SK-N-SH (cell line): ENCODE data around the gene CD63. TPM values are rescaled to one million over a fixed set of nuclear protein-coding genes. Genes with fewer than 3 reads are reported as not detected.

Source experiments
- CTCF ChIA-PET: fragments of 300-600, 350-600 bp; formaldehyde crosslinking; extraction: SDS; loops from one replicate; lab custom pipeline; 2021; lab: Yijun Ruan, JAX
- POLR2A ChIA-PET: fragments of 350-600 bp; sonication (Branson Sonifier 250); formaldehyde crosslinking; extraction: SDS; loops from one replicate; lab custom pipeline; 2020; ENCODE audit warnings: antibody characterized with exemption, inconsistent platforms; lab: Yijun Ruan, JAX
- DNase-seq: peaks from one replicate; pipeline ENCODE4 v3.0.0; 2012
- H2AFZ ChIP-seq: fragments of 200-600 bp; sonication (generic); 2 replicates; pipeline ENCODE4 v1.8.1; 2016; ENCODE audit warnings: antibody characterized with exemption, mild to moderate bottlenecking, low read depth
- H3F3A ChIP-seq: fragments of 200-600 bp; sonication (generic); replicated peaks from 2 replicates; pipeline ENCODE3; 2016; ENCODE audit warnings: antibody characterized with exemption, mild to moderate bottlenecking; ENCODE audit not compliant: insufficient read depth
- H3K27ac ChIP-seq, 2 experiments: fragments of 200-500 bp in 1 of 2; fragments of 200-600 bp in 1 of 2; sonication (Bioruptor generic) in 1 of 2; sonication (generic), shearing (Covaris generic) in 1 of 2; 2 replicates each; pipeline versions ENCODE4 v1.5.1 to v1.6.1; 2014 to 2016; ENCODE audit warnings: low read depth in 2 of 2, inconsistent platforms in 1 of 2, low read length in 1 of 2, mild to moderate bottlenecking in 1 of 2, mixed read lengths in 1 of 2
- H3K27me3 ChIP-seq: fragments of 200-600 bp; sonication (generic), shearing (Covaris generic); 2 replicates; pipeline ENCODE4 v1.6.1; 2016; ENCODE audit warnings: mixed run types; ENCODE audit not compliant: insufficient read depth
- H3K36me3 ChIP-seq, 2 experiments: fragments of 200-500 bp in 1 of 2; fragments of 200-600 bp in 1 of 2; sonication (Bioruptor generic) in 1 of 2; sonication (generic) in 1 of 2; replicated peaks in 1 of 2; 2 replicates each; pipeline versions ENCODE3 to v1.5.1; 2014 to 2016; ENCODE audit warnings: low read length in 1 of 2, mild to moderate bottlenecking in 1 of 2; ENCODE audit not compliant: insufficient read depth in 2 of 2, control insufficient read depth in 1 of 2
- H3K4me1 ChIP-seq, 2 experiments: fragments of 200-500 bp in 1 of 2; fragments of 200-600 bp in 1 of 2; sonication (Bioruptor generic) in 1 of 2; sonication (generic), shearing (Covaris generic) in 1 of 2; 2 replicates each; pipeline versions ENCODE4 v1.5.1 to v1.6.1; 2014 to 2016; ENCODE audit warnings: low read depth in 1 of 2, low read length in 1 of 2, mixed run types in 1 of 2; ENCODE audit not compliant: insufficient read depth in 2 of 2, control insufficient read depth in 1 of 2
- H3K4me2 ChIP-seq: fragments of 200-600 bp; sonication (generic), shearing (Covaris generic); 2 replicates; pipeline ENCODE4 v1.6.1; 2017; ENCODE audit warnings: mixed run types
- H3K4me3 ChIP-seq, 2 experiments: fragments of 200-500 bp in 1 of 2; fragments of 200-600 bp in 1 of 2; sonication (Bioruptor generic) in 1 of 2; sonication (generic), shearing (Covaris generic) in 1 of 2; 2 replicates each; pipeline versions ENCODE4 v1.5.1 to v1.8.1; 2014 to 2016; ENCODE audit warnings: low read depth in 2 of 2, inconsistent platforms in 1 of 2, low read length in 1 of 2, mild to moderate bottlenecking in 1 of 2, mixed read lengths in 1 of 2, moderate library complexity in 1 of 2
- H3K79me2 ChIP-seq: fragments of 200-600 bp; sonication (generic); 2 replicates; pipeline ENCODE4 v1.8.1; 2017; ENCODE audit warnings: mild to moderate bottlenecking; ENCODE audit not compliant: insufficient read depth
- H3K9ac ChIP-seq: fragments of 200-600 bp; sonication (generic); 2 replicates; pipeline ENCODE4 v1.6.1; 2017; ENCODE audit warnings: mixed run types
- H3K9me2 ChIP-seq: fragments of 200-600 bp; sonication (generic); 2 replicates; pipeline ENCODE4 v1.6.1; 2017; ENCODE audit warnings: mixed run types
- H3K9me3 ChIP-seq: fragments of 200-600 bp; sonication (generic); 2 replicates; pipeline ENCODE4 v1.6.1; 2017; ENCODE audit warnings: mixed run types, mild to moderate bottlenecking, moderate library complexity
- H4K20me1 ChIP-seq: fragments of 200-600 bp; sonication (generic); 2 replicates; pipeline ENCODE4 v1.6.1; 2017; ENCODE audit warnings: mild to moderate bottlenecking, mixed run types; ENCODE audit not compliant: insufficient read depth
- ELF1 ChIP-seq: IDR thresholded peaks from 2 replicates; pipeline ENCODE4 v1.4.0; 2012
- EP300 ChIP-seq, 2 experiments: IDR thresholded peaks; 2 replicates each; pipeline versions ENCODE4 v1.4.0 to v1.6.1; 2012; ENCODE audit warnings: borderline replicate concordance in 1 of 2, low read depth in 1 of 2, low read length in 1 of 2
- GABPA ChIP-seq: IDR thresholded peaks from 2 replicates; pipeline ENCODE4 v1.4.0; 2012; ENCODE audit warnings: low read depth, mild to moderate bottlenecking
- MXI1 ChIP-seq: IDR thresholded peaks from 2 replicates; pipeline ENCODE4 v1.6.1; 2012; ENCODE audit warnings: mild to moderate bottlenecking, low read depth, low read length, improper control_type of control experiment
- NFIC ChIP-seq: IDR thresholded peaks from 2 replicates; pipeline ENCODE4 v1.4.0; 2012; ENCODE audit warnings: borderline replicate concordance
- PBX3 ChIP-seq: IDR thresholded peaks from 2 replicates; pipeline ENCODE4; 2012
- POLR2AphosphoS5 ChIP-seq: IDR thresholded peaks from 2 replicates; pipeline ENCODE4 v1.6.1; 2012; ENCODE audit warnings: low read depth, low read length
- RCOR1 ChIP-seq: fragments of 150-350 bp; IDR thresholded peaks from 2 replicates; pipeline ENCODE4 v1.6.1; 2017; ENCODE audit warnings: antibody characterized with exemption, low read length
- REST ChIP-seq: IDR thresholded peaks from 2 replicates; pipeline ENCODE4 v1.6.1; 2012; ENCODE audit warnings: mild to moderate bottlenecking, low read depth, low read length, moderate library complexity
- SIN3A ChIP-seq: IDR thresholded peaks from 2 replicates; pipeline ENCODE4 v1.6.1; 2012; ENCODE audit warnings: low read depth, mild to moderate bottlenecking, low read length, moderate library complexity, borderline replicate concordance
- TAF1 ChIP-seq: IDR thresholded peaks from 2 replicates; pipeline ENCODE4 v1.6.1; 2012; ENCODE audit warnings: low read depth, mild to moderate bottlenecking, low read length, moderate library complexity, borderline replicate concordance
- TCF12 ChIP-seq: IDR thresholded peaks from 2 replicates; pipeline ENCODE4 v1.4.0; 2012
- USF2 ChIP-seq: fragments of 150-350 bp; IDR thresholded peaks from 2 replicates; pipeline ENCODE4 v1.6.1; 2017; ENCODE audit warnings: antibody characterized with exemption, low read length, low read depth, borderline replicate concordance
- ZBTB33 ChIP-seq: IDR thresholded peaks from 2 replicates; pipeline ENCODE4 v1.4.0; 2012; ENCODE audit warnings: low read depth, borderline replicate concordance
- WGBS: methylation state at CpG from one replicate; pipeline ENCODE4 v1.1.6; 2017; ENCODE audit warnings: low lambda C conversion rate; 5-methylcytosine and 5-hydroxymethylcytosine counted together
- polyA plus RNA-seq, 3 experiments: library from polyadenylated mRNA; depleted of rRNA; stranded (reverse); fragments of >200 nt; gene quantifications; 2 replicates each; pipeline ENCODE4 v1.2.3, GENCODE V29; 2012

Gene CD63
- polyA plus RNA-seq, 1 of the 3 experiments (the other 2 are of a cell fraction): 1,465 TPM

GRCh38 chr12:55682087-55682796, 46.6 kb downstream of the CD63 start:
- CTCF ChIA-PET: interaction anchor here (0.8 to 1.6 kb wide), 5 partner anchors 11 to 42 kb away, joined by 3 to 5 read pairs (median 3); partner anchors contain the start of gene RDH5
- Histone ChIP-seq H3K27ac (no peak overlapping the region), H3K9ac (no peak overlapping the region), H3K36me3 (no peaks in the 10 kb centered on the region), H3K27me3 (peaks cover 54% of the 10 kb centered on the region), H3K9me3 (no peaks in the 10 kb centered on the region), H3K79me2 (no peaks in the 10 kb centered on the region), H3K4me1 (no peaks in the 10 kb centered on the region; a peak in 1 of 4 replicates), H4K20me1 (no peaks in the 10 kb centered on the region), H3K9me2 (no peaks in the 10 kb centered on the region), H3K4me2 (peak overlapping the region; percentile 59; the same call in 1 of the 2 replicates), H3F3A (peaks cover 4% of the 10 kb centered on the region), H3K4me3 (no peak overlapping the region), H2AFZ (no peak overlapping the region; the same call in 1 of the 2 replicates)
- 46% methylated on average over 13 of the region's 13 CpGs for WGBS
- TF ChIP-seq NFIC (no peak), ZBTB33 (no peak), POLR2AphosphoS5 (no peak), PBX3 (no peak), EP300 (IDR thresholded peaks at IDR 0.05; ENCODE audit: borderline replicate concordance in 1 of 2, low read depth in 1 of 2, low read length in 1 of 2) (no peak), MXI1 (no peak), TAF1 (no peak), RCOR1 (no peak), TCF12 (no peak), ELF1 (no peak), USF2 (no peak), GABPA (no peak), REST (no peak), SIN3A (no peak)
- DNase-seq: no peak
- POLR2A ChIA-PET: no interaction called here
